NCI-H69 (cell line): ENCODE data around the gene PRX.
"Not testable (repeated sequence)": the region's sequence is repeated elsewhere in the genome, so short reads cannot be mapped to it uniquely, and the experiment has no call there.

Experiments used
- DNase-seq: peaks from one replicate; lab custom pipeline; 2025; lab: John Stamatoyannopoulos, UW

PRX gene

DNA sequence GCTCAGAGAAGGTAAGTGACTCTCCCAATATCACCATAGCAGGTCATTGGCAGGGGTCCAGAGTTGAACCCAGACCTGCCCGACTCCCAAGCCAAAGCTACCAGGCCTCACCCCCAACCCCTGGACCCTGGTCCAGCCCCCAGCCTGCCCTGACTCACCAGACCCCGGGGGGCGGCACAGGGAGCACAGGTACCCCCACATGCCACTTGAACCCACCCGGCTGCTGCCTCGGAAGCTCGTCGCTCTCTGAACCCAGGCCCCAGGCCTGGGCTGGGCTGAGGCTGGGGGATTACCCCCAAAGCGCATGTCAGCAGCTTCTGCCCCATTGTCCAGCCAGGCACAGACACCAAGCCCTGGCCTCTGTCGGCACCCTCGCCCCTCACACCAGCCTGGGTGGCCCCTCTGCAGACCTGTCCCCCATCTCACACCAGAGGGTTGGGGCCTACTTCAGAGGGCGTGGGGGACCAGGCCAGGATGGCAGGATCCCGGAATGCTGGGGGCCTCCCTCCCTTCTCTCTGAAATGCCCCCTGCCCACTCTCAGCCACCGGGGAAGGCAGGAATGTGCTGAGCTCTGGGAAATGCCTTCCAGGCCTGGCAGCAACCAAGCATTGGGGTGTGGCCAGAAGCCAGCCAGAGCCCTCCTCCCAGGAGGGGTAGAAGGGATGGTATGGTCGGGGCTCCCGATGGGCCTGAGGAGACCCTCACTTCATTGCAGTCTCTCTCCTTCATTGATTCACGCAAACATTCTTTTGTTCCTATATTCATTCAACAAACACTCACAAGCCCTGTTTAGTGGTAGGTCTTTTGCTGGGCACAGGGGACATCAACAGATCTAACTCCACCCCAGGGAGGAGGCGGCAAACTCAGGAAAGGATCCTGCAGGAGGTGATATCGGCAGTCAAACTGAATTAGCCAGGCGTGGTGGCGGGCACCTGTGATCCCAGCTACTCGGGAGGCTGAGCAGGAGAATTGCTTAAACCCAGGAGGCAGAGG is 1.7 kb upstream of the PRX start:
- no peak for DNase-seq

DNA sequence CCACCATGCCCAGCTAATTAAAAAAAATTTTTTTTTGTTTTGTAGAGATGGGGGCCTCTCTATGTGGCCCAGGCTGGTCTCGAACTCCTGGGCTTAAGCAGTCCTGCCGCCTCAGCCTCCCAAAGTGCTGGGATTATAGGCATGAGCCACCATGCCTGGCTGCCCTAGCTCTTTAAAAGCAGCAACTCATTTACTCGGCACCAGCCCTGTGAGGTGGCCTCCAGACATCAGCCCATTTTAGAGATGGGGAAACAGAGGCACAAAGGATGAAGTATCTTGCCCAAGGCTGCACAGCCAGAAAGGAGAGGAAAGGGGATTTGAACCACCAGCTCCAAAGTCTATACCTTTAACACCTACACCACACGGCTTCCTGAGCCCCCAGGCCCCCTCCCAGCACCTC is 312 bp downstream of the PRX start:
- DNase-seq, result no peak

DNA sequence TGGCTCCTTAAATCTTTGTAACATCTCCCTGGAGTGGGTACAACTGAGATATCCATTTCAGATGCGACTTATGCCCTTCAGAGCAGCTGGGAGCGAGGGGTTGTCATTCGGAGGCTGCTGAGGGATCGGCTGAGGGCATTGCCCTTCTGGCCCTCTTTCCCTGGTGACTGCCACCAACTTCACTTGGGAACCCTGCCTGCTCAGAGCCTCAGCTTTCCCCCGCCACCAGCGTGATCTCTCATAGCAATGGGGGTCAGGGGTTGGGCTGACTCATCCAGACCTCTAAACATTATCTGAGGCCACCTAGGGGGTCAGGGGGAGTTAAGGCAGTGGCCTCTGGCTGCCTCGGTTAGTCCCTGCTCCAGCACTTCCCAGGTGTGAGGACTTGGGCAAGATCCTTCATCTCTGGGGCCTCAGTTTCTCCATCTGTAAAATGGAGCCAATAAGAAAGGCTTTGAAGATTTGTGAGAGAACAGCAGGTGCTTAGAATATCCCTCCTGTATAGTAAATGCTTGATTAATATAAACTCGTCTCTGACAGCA is 1.1 kb downstream of the PRX start:
- DNase-seq, result no peak

DNA sequence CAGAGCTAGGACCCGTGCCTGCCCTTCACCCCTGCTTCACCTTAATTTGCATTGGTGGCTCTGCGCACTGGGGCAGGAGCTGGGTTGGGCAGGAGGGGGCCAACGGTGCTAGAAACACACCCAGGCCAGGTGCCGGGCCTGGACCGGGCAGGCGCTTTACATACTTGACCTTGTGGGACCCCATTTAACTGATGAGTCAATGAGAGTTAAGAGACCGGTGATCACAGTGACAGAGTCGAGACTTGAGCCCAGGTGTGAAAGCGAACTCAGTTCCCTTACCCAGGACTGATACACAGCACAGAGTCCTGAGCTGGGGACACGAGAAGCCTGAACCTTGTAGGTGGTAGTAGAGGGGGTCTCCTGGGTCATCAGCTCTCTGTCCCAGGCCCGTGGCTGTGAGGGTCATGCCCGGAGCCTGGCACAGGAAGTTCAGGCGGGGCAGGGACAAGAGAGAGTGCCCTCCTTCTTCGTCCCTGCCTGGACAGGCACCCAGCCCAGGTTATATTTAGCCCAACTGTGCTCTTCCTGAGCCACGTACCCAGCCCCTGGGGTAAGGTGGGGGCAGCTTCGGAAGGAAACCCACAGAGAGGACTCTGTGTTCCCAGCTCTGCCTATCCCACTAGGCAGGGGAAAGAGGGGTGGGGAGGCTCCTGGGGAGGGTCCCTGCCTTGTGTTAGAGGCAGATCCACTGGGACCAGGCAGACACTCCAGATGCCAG is 1.9 kb downstream of the PRX start:
- no peak for DNase-seq

DNA sequence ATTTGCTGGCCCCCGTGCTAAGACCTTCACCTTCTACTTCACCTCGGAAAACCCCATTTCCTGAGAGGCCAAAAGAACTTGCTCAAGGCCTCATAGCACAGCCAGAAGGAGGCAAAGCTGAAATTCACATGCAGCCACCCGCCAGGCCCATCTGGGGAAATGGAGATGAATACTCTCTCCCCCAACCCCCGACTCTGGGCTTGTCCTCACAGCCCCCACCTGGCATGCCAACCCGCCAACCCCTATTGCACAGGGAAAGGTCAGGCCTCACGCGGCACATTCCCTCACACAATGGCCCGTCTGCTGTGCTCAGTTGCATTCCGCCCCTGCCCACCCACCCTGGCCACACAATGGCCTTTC is 3.2 kb downstream of the PRX start:
- no peak for DNase-seq

DNA sequence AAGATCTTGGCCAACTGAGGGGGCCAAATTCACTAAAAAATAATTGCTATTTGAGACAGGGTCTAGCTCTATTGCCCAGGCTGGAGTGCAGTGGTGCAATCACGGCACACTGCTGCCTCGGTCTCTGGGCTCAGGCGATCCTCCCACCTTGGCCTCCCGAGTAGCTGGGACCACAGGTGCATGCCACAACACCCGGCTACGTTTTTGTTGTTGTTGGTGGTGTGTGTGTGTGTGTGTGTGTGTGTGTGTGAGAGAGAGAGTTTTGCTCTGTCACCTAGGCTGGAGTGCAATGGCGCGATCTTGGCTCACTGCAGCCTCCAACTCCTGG is 4.6 kb downstream of the PRX start:
- not testable (repeated sequence) for DNase-seq

DNA sequence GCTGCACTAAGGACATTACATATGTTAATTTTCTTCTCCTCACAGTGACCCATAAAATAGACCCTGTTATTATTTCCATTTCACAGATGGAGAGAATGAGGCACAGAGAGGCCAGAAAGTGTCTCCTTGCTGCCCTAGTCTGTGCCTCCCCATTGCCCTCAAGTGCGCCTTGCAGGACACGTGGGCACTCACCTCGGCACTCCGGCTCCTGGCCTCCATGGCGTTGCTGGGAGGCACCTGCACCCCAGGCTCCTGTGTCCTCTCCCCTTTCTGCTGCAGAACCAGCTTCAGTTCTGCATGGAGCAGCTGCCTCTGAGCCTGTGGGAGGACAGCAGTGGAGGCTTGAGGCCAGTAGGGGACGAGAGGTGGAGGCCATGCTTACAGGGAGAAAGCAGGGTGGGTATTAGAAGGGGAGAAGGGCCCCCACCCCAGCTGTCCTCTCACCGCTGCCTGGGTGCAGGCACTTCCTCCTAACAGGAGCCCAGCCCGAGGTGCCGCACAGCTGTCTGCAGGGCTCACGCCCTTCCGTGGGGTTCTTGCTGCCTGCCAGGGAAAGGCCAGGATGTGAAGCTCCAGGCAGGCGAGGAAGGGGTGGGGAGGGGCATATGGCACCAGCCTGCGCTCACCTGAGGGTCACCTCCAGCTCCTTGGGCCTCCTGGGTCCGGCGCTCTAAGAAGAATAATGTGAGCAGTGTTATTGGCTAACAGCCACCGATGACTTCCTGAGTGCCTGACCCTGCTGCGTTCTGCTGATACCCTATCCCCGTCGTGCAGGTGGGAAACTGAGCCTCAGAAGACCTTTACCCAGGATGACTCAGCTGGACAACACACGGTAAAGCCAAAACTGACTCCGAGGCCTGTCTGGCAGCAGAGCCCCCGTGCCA is 5.2 kb downstream of the PRX start:
- DNase-seq, result peak; percentile 49

DNA sequence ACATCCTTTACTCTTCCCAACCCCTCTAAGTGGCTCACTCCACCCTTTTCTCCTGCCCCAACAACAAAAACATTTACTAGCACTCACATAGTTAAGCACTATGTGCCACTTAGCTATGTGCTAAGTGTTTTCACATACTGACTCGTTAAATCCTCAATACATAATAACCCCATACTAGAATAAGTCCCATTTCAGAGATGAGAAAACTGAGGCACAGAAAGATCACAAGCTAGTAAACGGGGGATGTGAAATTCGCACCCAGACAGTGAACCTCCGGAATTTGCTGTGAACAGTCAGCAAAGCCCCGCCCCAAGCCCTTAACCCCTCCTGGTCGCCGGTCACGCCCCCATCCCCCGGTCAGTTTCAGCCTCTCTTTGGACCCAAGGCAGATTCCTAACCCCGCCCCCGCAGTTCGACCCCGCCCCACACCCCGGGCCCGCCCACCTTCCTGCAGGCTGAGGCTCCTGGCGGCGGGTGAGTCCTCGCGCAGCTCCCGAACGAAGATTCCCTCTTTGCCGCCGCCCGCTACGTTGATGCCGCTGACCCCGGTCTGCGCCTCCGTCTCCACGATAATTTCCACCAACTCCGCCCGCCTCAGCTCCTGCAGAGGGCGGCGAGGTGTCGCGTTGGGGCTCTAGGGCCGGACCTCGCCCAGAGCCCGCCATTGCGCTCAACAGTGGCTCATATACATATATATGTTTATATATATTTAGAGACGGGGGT is 9.8 kb downstream of the PRX start:
- peak; percentile 84 for DNase-seq

DNA sequence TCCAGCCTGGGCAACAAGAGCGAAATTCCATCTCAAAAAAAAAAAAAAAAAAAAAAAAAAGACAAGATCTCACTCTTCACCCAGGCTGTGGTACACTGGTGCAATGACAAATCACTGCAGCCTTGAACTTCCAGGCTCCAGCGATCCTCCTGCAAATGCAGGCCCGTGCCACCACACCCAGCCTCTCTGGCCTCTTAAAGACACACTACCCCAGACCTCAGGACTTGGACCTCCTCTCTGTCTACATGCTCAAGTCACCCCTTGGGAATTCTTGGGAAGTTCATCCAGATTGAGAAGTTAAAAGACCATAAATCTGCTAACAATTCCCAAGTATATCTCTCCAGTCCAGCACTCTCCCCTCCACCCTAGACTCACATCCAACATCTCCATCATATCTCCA is 12.6 kb downstream of the PRX start:
- DNase-seq, result no peak

DNA sequence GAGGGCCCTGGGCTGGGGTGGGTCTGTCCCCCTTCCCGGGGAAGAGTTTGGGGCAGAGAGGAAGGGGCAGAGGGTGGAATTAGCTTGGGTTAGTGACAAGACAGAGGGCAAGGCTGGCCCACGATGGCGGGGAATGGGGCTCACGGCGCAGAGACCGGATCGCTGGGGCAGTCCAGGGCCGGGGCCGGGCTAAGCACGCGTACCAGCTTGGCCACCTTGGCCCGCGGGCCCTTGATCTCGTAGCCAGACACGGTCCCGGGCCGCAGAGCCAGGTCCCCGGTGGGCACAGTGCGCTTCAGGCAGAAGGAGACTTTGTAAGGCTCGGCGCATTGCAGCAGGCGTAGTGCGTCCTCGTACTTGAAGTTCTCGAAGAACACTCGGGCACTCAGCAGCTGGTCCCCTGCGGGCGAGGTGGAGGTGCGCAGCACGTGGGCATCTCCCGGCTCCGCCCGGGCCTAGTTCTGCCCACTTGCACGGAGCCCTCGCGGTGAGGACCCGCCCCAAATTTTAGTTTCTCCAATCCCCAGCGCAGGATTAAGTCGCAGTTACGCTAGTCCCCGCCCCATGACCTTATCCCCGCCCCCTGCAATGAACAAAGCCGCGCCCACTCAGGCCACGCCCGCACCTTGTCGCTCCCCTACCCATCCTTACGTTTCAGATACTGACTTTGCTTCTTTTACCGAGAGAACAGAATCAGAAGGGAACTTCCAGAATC is 14.6 kb downstream of the PRX start:
- peak; percentile 85 for DNase-seq

DNA sequence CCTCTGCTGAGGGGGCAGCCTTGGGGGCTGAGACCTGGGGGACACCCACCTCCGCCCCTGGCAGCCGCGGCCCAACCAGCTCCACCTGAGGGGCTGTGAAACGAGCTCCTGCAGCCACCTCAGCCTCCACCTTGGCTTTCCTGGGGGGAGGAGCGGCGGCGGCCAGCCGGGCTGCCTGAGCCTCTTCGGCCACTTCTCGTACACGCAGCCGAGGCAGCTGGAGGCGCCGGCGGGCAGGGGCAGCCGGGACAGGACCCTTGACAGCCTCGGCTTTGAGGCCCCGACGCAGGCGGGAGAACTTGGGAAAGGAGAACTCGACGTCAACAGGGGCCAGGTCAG is 15.6 kb downstream of the PRX start:
- no peak for DNase-seq

DNA sequence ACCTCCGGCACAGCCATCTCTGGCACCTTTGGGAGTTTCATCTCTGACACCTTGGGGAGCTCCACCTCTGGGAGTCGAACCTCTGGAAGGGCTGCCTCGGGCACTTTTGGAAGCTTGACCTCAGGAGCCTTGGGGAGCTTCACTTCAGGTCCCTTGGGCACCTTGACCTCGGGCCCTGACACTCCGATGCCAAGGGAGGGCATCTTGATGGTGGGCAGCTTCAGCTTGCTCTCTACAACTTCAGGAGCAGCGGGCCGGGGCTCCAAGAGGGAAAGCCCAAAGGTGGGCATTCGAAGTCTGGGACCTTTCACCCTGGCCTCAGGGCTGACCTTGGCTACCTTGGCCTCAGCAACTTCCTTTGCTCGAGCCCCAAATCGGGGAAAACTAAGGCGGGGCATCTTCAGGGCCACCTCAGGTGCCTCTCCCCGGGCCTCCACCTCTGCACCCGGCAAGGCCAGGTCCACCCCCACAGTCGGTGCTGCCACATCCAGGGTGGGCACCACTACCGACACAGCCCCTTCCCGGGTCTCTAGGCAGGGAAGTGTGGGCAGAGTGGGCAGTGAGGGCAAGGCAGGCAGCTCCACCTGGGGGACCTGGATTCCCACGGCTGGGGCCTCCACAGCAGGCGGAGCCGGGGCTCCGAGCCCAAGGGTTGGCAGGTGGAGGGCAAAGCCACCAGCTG is 16.2 kb downstream of the PRX start:
- DNase-seq, result no peak

DNA sequence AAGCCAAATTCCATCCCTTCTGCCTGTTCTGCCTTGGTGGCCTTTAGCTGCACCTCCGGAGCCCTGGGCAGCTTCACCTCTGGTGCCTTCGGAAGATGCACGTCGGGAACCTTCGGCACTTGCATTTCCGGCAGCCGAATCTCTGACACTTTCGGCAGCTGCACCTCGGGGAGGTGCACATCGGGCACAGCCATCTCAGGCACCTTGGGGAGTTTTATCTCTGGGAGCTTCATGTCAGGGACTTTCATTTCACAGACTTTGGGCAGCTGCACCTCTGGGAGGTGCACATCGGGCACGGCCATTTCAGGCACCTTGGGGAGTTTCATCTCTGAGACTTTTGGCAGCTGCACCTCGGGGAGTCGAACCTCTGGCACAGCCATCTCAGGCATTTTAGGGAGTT is 17.2 kb downstream of the PRX start:
- peak; percentile 13 for DNase-seq

DNA sequence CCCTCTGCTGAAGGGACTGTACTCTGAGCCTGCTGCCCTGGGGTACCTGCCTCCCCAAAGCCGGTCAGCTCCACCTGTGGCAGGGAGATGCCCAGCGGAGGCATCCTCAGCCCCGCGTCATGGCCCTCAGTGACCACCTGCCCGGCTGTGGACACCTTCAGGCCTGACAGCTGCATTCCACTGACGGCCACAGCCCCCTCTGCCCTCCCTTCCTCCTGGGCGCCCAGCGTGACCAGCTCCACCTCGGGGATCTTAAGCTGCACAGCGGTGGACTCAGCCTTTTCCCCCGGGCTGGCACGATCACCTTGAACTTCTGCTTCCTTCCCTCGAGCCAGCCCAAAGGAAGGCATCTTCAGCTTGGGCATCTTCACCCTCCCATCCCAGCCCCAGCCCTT is 18.4 kb downstream of the PRX start:
- DNase-seq, result no peak

DNA sequence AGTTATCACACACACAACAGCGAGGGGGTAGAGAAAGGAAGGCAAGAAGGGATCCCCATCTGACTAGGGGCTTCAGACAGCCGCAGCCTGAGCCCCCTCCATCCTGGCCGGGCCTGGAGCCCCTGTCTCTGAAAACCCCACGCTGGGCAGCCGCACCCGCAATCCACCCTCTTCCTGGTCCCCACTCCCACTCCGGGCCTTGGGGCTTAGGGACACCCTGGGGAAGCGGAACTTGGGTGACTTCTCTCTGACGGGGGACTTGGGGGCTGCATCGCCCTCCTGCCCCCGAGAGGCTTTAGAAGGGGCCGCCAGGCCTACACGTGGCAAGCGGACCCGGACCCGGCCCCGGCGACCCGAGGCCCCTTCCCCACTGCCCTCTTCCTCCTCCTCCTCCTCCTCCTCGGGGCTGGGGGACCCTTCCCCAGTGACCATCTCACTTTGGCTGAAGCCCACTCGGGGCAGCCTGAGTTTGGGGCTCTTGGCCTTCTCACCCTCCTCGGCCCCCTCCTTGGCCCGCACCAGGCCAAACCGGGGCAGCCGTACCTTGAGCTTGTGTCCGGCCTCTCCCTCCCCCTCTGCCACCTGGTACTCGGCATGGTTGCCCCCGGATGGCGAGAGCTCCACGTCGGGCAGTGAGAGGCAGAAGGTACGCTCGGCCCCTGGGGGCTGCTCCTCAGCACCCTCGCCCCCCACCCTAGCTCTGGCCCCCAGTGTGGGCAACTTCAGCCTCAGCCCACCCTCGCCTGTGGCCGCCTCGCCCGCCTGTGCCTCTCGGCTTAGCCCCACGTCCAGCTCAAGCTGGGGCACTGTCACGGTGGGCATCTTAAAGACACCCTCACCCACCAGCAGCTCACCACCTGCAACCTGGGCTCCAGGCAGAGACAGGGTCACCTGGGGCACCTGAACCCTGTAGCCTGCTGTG is 19.0 kb downstream of the PRX start:
- DNase-seq, result no peak

DNA sequence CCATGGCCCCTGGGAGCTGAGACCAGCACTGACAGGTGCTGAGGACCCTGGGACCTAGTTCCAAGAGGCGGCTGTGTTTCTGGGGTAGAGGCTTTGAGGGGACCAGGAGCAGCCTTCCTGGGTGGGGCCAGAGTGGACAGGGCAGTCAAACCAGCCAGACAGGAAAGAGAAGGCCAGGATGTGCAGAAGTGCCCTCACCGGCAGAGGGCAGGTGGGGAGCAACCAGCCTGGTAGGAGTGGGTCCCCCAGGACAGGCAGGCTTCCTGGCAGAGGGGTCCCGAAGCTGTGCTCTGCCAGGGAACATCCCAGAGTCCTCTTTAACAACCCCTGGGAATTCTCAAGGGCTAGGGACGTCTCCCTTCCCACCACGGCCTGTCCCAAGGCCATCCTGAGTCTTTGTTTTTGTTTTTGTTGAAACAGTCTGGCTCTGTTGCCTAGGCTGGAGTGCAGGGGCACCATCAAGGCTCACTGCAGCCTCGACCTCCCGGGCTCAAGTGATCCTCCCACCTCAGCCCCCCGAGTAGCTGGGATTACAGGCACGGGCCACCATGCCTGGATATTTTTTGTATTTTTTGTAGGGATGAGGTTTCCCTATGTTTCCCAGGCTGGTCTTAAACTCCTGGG is 20.2 kb downstream of the PRX start:
- no peak for DNase-seq

DNA sequence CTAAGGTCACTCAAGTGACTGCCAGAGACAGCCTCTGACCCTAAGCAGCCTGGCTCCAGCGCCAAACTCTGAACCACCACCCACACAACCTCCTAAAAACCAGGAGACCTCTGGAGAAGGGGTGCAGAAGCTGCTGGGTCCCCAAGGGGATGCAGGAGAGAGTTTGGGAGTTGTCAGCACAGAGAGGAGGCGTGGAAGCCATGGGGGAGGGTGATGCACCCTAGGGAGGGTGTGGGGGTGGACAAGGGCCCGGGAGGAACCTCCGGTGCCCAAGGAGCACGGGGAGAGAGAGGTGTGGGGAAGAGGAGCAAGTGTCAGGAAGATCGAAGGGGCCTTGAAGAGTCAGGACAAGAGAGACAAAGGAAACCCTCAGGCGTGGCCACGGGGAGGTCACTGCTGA is 21.1 kb downstream of the PRX start:
- DNase-seq, result no peak

DNA sequence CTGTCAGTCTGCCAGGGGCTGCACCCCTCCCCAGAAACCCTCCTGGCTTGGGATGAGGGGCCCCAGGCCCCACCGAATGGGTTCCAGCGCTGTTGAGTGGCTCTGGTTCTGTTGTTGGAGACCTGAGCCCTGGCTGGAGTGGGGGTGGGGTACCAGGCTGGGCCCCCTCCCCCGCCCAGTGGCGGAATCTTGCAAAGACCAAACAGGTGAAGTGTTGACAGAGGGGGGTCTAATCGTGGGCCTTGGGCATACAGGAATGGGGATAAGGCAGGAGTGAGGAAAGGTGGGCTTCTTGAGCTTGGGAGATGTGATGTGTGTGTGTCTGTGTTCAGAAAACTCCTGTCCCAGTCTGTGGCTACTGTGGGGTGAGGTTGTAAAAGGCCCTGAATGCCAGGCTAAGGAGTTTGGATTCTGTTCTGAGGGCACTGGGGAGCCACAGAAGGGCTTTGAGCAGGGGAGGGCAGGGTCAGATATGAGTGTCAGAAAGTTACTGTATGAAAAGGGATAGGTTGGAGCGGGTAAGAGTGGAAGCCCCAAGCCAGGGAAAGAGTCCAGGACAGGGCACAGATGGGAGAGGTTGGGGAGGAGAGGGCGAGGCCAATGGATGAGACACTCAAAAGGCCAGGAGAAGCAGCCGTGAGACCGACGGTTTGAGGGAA is 23.0 kb downstream of the PRX start, which contains the start of gene HIPK4:
TSS of gene HIPK4 (minus strand) at position 98 of the 659 bp plus-strand sequence. CDS start 279 bp downstream, outside the sequence.
- no peak for DNase-seq
